HL-60 (cell line): ENCODE measurements around the gene TSPEAR.

Experiments used
- DNase-seq, 2 experiments: peaks; one replicate each; pipeline ENCODE4 v3.0.0-alpha.2; 2010 to 2020; ENCODE audit warnings: low read depth in 1 of 2, low spot score in 1 of 2
- H3K27ac ChIP-seq: fragments of 250-450 bp; sonication (Bioruptor Pico); replicated peaks from 2 replicates; pipeline ENCODE4 v1.5.1; 2020; ENCODE audit warnings: mild to moderate bottlenecking, moderate library complexity
- H3K27me3 ChIP-seq: fragments of 250-450 bp; sonication (Bioruptor Pico); 2 replicates; pipeline ENCODE4 v1.5.1; 2021; ENCODE audit warnings: mild to moderate bottlenecking, moderate library complexity; ENCODE audit not compliant: insufficient read depth, poor library complexity, severe bottlenecking
- H3K4me3 ChIP-seq: replicated peaks from 2 replicates; pipeline ENCODE4 v1.5.1; 2011; ENCODE audit warnings: mild to moderate bottlenecking, control low read depth, low read length; ENCODE audit not compliant: insufficient read depth
- CTCF ChIP-seq: IDR thresholded peaks from one replicate; pipeline ENCODE4 v1.5.1; 2011; ENCODE audit warnings: low read length, control low read depth, inconsistent platforms; ENCODE audit not compliant: insufficient read depth
- GABPA ChIP-seq: IDR thresholded peaks from 2 replicates; pipeline ENCODE4 v1.6.1; 2012; ENCODE audit warnings: low read depth
- POLR2AphosphoS5 ChIP-seq: IDR thresholded peaks from 2 replicates; pipeline ENCODE4 v1.6.1; 2012; ENCODE audit warnings: low read depth
- REST ChIP-seq: IDR thresholded peaks from 2 replicates; pipeline ENCODE4 v1.6.1; 2012; ENCODE audit warnings: low read depth; ENCODE audit not compliant: insufficient replicate concordance
- SPI1 ChIP-seq: IDR thresholded peaks from 2 replicates; pipeline ENCODE4 v1.6.1; 2012; ENCODE audit warnings: low read depth, mild to moderate bottlenecking, borderline replicate concordance

The TSPEAR gene

GRCh38 chr21:44567481-44568171 is 143.7 kb downstream of the TSPEAR start:
- TF ChIP-seq GABPA (no peak), SPI1 (no peak)
- H3K27me3 ChIP-seq = no peaks in the 10 kb centered on the region

GRCh38 chr21:44566403-44566802 is 145.0 kb downstream of the TSPEAR start:
- Histone ChIP-seq H3K27me3 (no peaks in the 10 kb centered on the region), H3K4me3 (no peak overlapping the region), H3K27ac (no peak overlapping the region)
- DNase-seq = no peak
- TF ChIP-seq CTCF (no peak), SPI1 (no peak), GABPA (no peak), REST (no peak), POLR2AphosphoS5 (no peak)

More at GRCh38 chr21:44567481-44568171, 143.7 kb downstream of the TSPEAR start:
- H3K27ac ChIP-seq = no peak overlapping the region
- no peak overlapping the region for H3K4me3 ChIP-seq
- no peak for DNase-seq

- no peak for DNase-seq
- TF ChIP-seq GABPA (no peak), POLR2AphosphoS5 (no peak), REST (no peak)
- H3K27ac ChIP-seq = no peak overlapping the region
These were observed 146.3 kb downstream of the TSPEAR start for GRCh38 chr21:44564886-44565598.

GRCh38 chr21:44564099-44564498 is 147.3 kb downstream of the TSPEAR start:
- Histone ChIP-seq H3K27me3 (peaks cover 3% of the 10 kb centered on the region), H3K27ac (no peak overlapping the region), H3K4me3 (no peak overlapping the region)
- TF ChIP-seq POLR2AphosphoS5 (no peak), REST (no peak), GABPA (no peak), CTCF (no peak), SPI1 (no peak)
- DNase-seq = no peak

More at GRCh38 chr21:44564886-44565598, 146.3 kb downstream of the TSPEAR start:
- H3K27me3 ChIP-seq = peaks cover 3% of the 10 kb centered on the region
- H3K4me3 ChIP-seq = no peak overlapping the region
